GM10266 (cell line): ENCODE data around the gene PGBD4.
A peak's percentile ranks its signal among the peaks of the same experiment; 100 is the strongest.

ENCODE experiments used
- DNase-seq: peaks from one replicate; pipeline ENCODE4 v3.0.0; 2012; ENCODE audit errors: extremely low spot score
- TF ChIP-seq, protein P1 (sequence below): IDR thresholded peaks from 2 replicates; pipeline ENCODE4 v1.5.1; 2012; ENCODE audit warnings: mild to moderate bottlenecking, low read depth; ENCODE audit not compliant: control insufficient read depth, insufficient read depth; ENCODE audit errors: missing control alignments

The PGBD4 gene

DNA sequence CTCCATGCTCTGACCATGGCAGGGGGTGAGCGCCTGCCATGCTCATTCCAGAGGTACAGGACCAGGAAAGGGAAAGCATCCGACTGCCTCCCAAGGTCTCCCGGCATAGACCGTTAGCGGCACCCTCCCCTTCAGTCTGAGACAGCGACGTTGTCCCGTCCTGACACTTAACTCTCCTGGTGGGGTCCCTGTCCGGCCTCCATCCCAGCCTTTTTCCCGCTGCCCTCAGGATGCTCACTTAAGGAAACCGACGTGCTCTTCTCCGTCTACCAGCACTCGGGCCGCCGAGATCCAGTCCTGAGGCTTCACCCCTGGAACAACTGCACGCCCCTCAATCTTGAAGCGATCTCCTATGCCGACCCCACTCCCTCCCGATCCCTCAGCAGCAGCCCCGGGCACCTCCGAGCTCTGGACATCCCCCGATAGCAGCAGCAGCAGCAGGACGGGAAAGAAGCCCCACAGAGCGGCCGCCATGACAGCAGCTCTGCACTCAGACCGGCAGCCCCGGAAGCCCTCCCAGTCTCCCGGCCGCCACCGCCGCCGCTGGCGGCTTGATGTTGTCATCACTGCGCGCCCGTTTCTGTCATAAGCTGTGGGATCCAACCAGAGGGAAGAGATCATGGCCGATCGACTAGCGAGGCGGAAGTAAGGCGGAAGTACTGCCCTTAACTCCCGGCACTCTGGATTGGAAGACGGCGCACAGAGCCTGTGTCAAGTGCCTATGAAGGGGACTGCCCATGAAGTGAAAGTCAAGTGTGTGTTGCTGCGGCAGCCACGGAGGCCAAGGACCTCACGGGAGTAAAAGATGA lies at the start of gene PGBD4, which contains the start of gene EMC7:
TSS of gene PGBD4 (plus strand) at position 718 of the 809 bp plus-strand sequence. CDS start 449 bp downstream, outside the sequence.
TSS of gene EMC7 (minus strand) at position 497 of the 809 bp plus-strand sequence. CDS start at position 474, 23 bp downstream.
- TF ChIP-seq, protein P1, sequence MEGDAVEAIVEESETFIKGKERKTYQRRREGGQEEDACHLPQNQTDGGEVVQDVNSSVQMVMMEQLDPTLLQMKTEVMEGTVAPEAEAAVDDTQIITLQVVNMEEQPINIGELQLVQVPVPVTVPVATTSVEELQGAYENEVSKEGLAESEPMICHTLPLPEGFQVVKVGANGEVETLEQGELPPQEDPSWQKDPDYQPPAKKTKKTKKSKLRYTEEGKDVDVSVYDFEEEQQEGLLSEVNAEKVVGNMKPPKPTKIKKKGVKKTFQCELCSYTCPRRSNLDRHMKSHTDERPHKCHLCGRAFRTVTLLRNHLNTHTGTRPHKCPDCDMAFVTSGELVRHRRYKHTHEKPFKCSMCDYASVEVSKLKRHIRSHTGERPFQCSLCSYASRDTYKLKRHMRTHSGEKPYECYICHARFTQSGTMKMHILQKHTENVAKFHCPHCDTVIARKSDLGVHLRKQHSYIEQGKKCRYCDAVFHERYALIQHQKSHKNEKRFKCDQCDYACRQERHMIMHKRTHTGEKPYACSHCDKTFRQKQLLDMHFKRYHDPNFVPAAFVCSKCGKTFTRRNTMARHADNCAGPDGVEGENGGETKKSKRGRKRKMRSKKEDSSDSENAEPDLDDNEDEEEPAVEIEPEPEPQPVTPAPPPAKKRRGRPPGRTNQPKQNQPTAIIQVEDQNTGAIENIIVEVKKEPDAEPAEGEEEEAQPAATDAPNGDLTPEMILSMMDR, result no peak
- DNase-seq, result peak; percentile 86

- DNase-seq, result no peak
- TF ChIP-seq, protein P1, result no peak
These were observed 47.7 kb upstream of the PGBD4 start for GRCh38 chr15:34054081-34054707.

GRCh38 chr15:34055868-34056595 lies 45.9 kb upstream of the PGBD4 start:
- DNase-seq, result no peak
- TF ChIP-seq, protein P1, result no peak

- no peak for DNase-seq
- TF ChIP-seq, protein P1, result no peak
These were observed 45.0 kb upstream of the PGBD4 start for GRCh38 chr15:34056911-34057310.

- no peak for DNase-seq
- TF ChIP-seq, protein P1, result no peak
These were observed 42.4 kb upstream of the PGBD4 start for GRCh38 chr15:34059476-34059875.

DNA sequence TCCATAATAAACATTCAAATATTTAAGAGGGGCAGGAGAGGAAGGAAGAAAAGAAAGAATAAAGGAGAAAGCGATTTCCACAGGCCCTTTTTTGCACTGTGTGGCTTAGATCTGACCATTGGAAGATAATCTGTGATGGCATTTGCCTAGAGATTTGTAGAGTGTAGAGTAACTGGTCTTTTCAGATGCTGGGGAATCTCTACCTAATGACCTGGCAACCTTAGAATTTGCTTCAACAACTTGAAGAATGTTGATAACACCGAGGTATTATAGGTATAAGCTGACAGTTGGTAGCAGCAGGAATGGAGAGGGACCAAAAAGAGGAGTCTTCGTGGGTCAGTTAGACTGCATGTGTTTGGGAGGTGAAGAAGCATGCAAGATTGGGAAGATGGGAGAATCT lies 41.9 kb upstream of the PGBD4 start:
- TF ChIP-seq, protein P1, result no peak
- no peak for DNase-seq
